Bronchial epithelial cell (primary cell): ENCODE measurements around the gene LAMB3. TPM values are rescaled to one million over a fixed set of nuclear protein-coding genes. Genes with fewer than 3 reads are reported as not detected.
A peak's percentile ranks its signal among the peaks of the same experiment; 100 is the strongest.

Experiments
- DNase-seq: peaks from one replicate; pipeline ENCODE4 v3.0.0-alpha.2; 2010; ENCODE audit warnings: low read depth
- FAIRE-seq: peaks from 2 replicates; lab custom pipeline; 2011; peaks lifted over from hg19 to GRCh38; lab: Jason Lieb, UNC
- H3K27me3 ChIP-seq: 2 replicates; pipeline ENCODE4 v1.5.1; 2011; ENCODE audit warnings: low read length; ENCODE audit not compliant: control insufficient read depth, insufficient read depth
- H3K36me3 ChIP-seq: 2 replicates; pipeline ENCODE4 v1.5.1; 2011; ENCODE audit warnings: low read length; ENCODE audit not compliant: control insufficient read depth, insufficient read depth
- H3K4me3 ChIP-seq: 2 replicates; pipeline ENCODE4 v1.5.1; 2011; ENCODE audit warnings: mild to moderate bottlenecking, low read depth, low read length, control low read depth
- total RNA-seq: library from RNA; depleted of rRNA; stranded (reverse); fragments of >200 nt; gene quantifications from 2 replicates; pipeline ENCODE4 v1.2.1, GENCODE V29; 2014
- TF ChIP-seq, protein P1 (sequence below): IDR thresholded peaks from 2 replicates; pipeline ENCODE4 v1.5.1; 2011; ENCODE audit warnings: mild to moderate bottlenecking, moderate library complexity, low read length, control low read depth, inconsistent platforms; ENCODE audit not compliant: insufficient read depth, severe bottlenecking

The LAMB3 gene
- total RNA-seq, 1 donor from 2014 or later: 3,106 TPM

DNA sequence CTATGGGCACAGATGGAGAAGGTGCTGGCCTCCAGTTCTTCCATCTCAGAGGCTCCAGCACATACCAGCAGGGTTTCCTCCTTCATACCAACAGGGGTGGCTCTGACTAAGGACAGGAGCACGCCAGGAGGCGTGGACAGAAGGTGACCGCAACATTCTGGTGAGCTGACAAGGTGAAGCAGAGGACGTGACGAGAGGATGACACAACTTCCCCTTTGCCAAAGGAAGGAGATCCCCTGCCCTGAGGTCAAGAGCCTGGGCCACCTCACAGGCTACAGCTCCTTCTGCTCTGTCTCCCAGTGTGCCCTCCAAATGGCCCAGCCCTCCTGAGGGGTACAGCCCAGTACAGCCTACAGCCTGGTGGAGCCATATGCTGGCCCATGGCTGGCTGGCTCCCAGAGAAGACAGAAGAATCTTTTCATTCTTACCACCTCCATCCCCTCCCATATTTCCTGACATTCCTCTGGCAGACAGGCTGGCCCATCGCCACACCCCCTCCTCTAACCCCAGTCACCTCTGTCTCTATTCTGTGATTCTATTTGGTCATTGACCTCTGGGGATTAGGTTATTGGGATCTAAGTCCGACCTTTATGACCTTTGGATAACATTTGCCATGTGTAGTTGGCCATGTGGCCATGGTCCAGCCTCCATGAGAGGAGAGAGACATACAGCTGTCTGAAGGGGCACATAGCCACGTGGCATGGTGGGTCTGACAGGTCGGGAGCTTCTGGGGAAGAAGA lies 5.1 kb upstream of the LAMB3 start:
- FAIRE-seq: peak; percentile 96
- TF ChIP-seq, protein P1, sequence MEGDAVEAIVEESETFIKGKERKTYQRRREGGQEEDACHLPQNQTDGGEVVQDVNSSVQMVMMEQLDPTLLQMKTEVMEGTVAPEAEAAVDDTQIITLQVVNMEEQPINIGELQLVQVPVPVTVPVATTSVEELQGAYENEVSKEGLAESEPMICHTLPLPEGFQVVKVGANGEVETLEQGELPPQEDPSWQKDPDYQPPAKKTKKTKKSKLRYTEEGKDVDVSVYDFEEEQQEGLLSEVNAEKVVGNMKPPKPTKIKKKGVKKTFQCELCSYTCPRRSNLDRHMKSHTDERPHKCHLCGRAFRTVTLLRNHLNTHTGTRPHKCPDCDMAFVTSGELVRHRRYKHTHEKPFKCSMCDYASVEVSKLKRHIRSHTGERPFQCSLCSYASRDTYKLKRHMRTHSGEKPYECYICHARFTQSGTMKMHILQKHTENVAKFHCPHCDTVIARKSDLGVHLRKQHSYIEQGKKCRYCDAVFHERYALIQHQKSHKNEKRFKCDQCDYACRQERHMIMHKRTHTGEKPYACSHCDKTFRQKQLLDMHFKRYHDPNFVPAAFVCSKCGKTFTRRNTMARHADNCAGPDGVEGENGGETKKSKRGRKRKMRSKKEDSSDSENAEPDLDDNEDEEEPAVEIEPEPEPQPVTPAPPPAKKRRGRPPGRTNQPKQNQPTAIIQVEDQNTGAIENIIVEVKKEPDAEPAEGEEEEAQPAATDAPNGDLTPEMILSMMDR: no peak
- H3K36me3 ChIP-seq: no peaks in the 10 kb centered on the region
- no peaks in the 10 kb centered on the region for H3K27me3 ChIP-seq
- no peak overlapping the region for H3K4me3 ChIP-seq
- DNase-seq: peak; percentile 99

DNA sequence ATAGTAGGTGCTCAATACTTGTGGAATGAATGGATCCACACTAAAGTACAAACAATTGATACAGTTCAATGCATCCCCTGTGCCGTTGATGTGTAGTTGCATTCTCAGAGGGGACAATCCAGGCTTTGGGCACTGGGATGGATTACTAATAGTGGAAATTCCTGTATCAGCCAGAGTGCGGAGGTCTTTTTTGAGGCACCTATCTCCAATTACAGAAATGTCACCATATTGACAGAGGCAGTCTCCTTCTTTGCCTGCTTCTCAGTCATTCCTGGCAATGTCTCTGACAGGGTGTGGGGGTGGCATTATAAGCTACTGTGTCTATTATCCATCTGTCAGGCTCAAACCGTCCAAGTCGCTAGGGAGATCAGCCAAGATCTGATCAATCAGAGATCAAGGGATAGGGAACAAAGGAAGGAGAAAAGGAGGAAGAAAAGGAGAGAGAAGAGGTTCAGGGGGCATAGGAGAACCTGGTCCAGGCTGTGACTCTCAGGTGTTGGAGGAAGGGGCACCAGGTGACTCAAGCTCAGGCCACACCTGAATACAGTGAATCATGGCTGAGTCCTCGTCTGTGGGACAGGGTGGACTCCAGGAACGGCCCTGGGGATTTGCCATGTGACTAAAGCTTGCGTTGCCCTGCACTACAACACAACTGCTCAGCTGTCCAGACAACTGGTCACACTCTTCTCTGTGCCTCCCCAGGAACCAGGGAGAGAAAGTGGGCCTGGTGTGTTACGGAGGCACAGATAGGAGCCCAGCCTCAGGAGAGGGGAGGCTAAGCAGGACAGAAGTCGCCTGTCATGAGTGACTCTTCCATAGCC lies 3.4 kb upstream of the LAMB3 start:
- FAIRE-seq: peak; percentile 99
- TF ChIP-seq, protein P1: no peak
- peak; percentile 99 for DNase-seq

DNA sequence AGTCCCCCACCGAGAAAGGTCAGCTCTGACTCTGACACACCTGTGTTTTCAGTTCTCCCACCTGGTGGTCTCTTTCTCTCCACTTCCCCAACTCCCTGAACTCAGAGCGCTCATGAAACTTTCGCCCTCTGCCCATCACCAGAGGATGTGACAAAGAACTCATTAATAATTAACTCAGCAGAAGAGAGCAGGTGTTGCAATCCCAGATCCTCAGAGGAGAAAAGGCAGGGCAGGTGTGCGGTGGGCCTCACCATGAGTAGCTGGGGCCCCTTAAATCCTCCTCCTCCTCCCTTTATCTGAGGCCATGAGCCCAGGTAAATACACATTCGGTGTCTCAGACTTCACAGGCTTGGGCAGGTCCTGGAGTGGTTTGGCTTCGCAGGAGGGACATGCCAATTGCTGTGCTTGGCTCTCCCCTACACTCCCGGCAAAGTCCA lies 1.7 kb upstream of the LAMB3 start:
- Histone ChIP-seq H3K36me3 (peaks cover 4% of the 10 kb centered on the region), H3K4me3 (no peak overlapping the region), H3K27me3 (no peaks in the 10 kb centered on the region)
- FAIRE-seq: no peak
- peak; percentile 95 for DNase-seq
- TF ChIP-seq, protein P1: no peak

More for the DNA sequence above, 3.4 kb upstream of the LAMB3 start:
- Histone ChIP-seq H3K27me3 (no peaks in the 10 kb centered on the region), H3K36me3 (no peaks in the 10 kb centered on the region), H3K4me3 (no peak overlapping the region)

DNA sequence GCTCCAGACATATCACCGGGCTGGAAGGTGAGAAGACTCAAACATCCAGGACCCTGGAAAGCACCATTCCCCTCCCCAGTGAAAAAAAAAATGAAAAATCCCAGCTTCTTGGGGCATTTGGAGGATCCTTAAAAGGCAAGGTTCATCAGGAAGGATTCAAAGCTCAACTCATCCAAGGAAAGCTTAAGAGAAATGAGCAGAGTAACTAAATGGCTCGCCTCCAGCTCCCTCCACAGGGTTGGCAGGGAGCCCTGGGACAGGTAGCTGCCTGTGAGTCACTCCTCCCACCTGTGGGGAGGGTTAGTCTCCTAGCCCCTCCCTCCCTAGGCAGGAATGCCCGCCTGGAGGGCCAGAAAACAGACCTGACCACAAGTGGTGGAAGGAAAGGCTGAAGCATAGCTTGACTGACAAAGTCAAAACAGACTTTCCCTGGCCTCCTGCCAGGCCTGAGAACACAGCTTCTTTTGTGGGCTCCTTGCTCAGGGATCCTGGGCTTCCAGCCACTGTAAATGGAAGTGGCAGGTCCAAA lies 712 bp upstream of the LAMB3 start:
- Histone ChIP-seq H3K36me3 (peaks cover 10% of the 10 kb centered on the region), H3K27me3 (no peaks in the 10 kb centered on the region), H3K4me3 (peak overlapping the region; percentile 53)
- TF ChIP-seq, protein P1: no peak
- DNase-seq: peak; percentile 99
- FAIRE-seq: peak; percentile 100

DNA sequence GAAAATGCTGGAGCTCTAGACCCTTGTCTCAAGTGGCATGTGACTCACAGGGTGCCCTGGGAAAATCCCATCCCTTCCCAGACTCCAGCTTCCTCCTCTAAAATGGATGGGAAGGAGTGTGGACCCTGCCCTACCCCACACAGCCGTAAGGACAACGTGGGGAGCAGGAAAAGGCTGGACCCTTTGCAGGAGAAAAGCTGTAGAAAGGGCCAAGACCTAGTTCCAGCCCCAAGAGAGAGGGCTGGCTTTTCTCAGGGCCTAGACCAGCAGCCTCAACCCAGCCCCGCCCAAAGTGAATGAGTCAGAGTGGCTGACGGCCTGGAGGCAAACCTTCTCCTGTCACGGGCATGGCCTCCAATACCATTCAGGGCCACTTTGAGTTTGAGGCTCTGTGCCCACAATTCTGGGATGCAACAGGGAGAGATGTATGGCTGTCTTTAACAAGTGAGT lies 1.1 kb downstream of the LAMB3 start:
- no peaks in the 10 kb centered on the region for H3K27me3 ChIP-seq
- FAIRE-seq (peak; percentile 86), DNase-seq (peak; percentile 73)
- TF ChIP-seq, protein P1: no peak
- H3K4me3 ChIP-seq: peak overlapping the region; percentile 53
- H3K36me3 ChIP-seq: peaks cover 22% of the 10 kb centered on the region
